ENCODE results near the gene PCBP2. TPM values are rescaled to one million over a fixed set of nuclear protein-coding genes. Genes with fewer than 3 reads are reported as not detected.
"Not testable (repeated sequence)": the region's sequence is repeated elsewhere in the genome, so short reads cannot be mapped to it uniquely, and the experiment has no call there.

Gene PCBP2
- total RNA-seq (213 and 326 TPM in 2 replicates), polyA plus RNA-seq (114 and 146 TPM in 2 replicates)

GRCh38 chr12:53451661-53452158 lies at the start of gene PCBP2:
PCBP2 (plus strand) TSS chr12:53452102; CDS start chr12:53454801, 2,699 bp downstream.
- H3K36me3 ChIP-seq, result peaks cover 29% of the 10 kb centered on the region
- peak within 1 kb of the TSS; percentile 87 for H3K4me3 ChIP-seq
- DNase-seq (ENCODE audit: low read depth in 1 of 2, low spot score in 1 of 2), result peak; percentile 99 to 100
- peaks cover 35% of the 10 kb centered on the region for H3K4me1 ChIP-seq (ENCODE audit: low read depth)
- no peaks in the 10 kb centered on the region for H3K9me3 ChIP-seq (ENCODE audit: low read depth)
- TF ChIP-seq, protein P1, sequence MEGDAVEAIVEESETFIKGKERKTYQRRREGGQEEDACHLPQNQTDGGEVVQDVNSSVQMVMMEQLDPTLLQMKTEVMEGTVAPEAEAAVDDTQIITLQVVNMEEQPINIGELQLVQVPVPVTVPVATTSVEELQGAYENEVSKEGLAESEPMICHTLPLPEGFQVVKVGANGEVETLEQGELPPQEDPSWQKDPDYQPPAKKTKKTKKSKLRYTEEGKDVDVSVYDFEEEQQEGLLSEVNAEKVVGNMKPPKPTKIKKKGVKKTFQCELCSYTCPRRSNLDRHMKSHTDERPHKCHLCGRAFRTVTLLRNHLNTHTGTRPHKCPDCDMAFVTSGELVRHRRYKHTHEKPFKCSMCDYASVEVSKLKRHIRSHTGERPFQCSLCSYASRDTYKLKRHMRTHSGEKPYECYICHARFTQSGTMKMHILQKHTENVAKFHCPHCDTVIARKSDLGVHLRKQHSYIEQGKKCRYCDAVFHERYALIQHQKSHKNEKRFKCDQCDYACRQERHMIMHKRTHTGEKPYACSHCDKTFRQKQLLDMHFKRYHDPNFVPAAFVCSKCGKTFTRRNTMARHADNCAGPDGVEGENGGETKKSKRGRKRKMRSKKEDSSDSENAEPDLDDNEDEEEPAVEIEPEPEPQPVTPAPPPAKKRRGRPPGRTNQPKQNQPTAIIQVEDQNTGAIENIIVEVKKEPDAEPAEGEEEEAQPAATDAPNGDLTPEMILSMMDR (IDR thresholded peaks at IDR 0.05; ENCODE audit: low read depth, low read length), result peak; percentile 86
- no peaks in the 10 kb centered on the region for H3K27me3 ChIP-seq
- H3K27ac ChIP-seq, result peak within 1 kb of the TSS; percentile 99

DNA sequence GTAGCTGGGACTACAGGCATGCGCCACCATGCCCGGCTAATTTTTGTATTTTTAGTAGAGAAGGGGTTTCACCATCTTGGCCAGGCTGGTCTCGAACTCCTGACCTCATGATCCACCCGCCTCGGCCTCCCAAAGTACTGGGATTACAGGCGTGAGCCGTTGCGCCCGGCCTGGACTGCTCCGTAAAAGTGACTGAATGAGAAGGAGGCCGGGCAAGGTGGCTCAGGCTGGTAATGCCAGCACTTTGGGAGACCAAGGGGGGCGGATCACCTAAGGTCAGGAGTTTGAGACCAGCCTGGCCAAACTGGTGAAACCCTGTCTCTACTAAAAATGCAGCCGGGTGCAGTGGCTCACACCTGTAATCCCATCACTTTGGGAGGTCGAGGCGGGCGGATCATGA lies 49.6 kb upstream of the PCBP2 start:
- H3K27me3 ChIP-seq; H3K9me3 ChIP-seq (ENCODE audit: low read depth); H3K4me3 ChIP-seq; DNase-seq (ENCODE audit: low read depth in 1 of 2, low spot score in 1 of 2); H3K4me1 ChIP-seq (ENCODE audit: low read depth): not testable (repeated sequence)
- H3K36me3 ChIP-seq, result peaks cover 17% of the 10 kb centered on the region
- H3K27ac ChIP-seq, result peak overlapping the region; percentile 23

- peak overlapping the region; percentile 23 for H3K27ac ChIP-seq
- TF ChIP-seq, protein P1 (IDR thresholded peaks at IDR 0.05; ENCODE audit: low read depth, low read length), result no peak
- H3K36me3 ChIP-seq, result peaks cover 20% of the 10 kb centered on the region
- no peaks in the 10 kb centered on the region for H3K27me3 ChIP-seq
- H3K4me1 ChIP-seq (ENCODE audit: low read depth), result no peaks in the 10 kb centered on the region
- DNase-seq (ENCODE audit: low read depth in 1 of 2, low spot score in 1 of 2), result no peak
- H3K4me3 ChIP-seq, result no peak overlapping the region
- no peaks in the 10 kb centered on the region for H3K9me3 ChIP-seq (ENCODE audit: low read depth)
Measured at GRCh38 chr12:53402871-53403270, 49.0 kb upstream of the PCBP2 start.

GRCh38 chr12:53410951-53411350 lies 41.0 kb upstream of the PCBP2 start:
- DNase-seq (ENCODE audit: low read depth in 1 of 2, low spot score in 1 of 2), result no peak
- no peak overlapping the region for H3K4me3 ChIP-seq
- H3K36me3 ChIP-seq, result peaks cover 42% of the 10 kb centered on the region
- no peak overlapping the region for H3K27ac ChIP-seq
- TF ChIP-seq, protein P1 (IDR thresholded peaks at IDR 0.05; ENCODE audit: low read depth, low read length), result no peak
- no peaks in the 10 kb centered on the region for H3K9me3 ChIP-seq (ENCODE audit: low read depth)
- H3K27me3 ChIP-seq, result no peaks in the 10 kb centered on the region
- peaks cover 9% of the 10 kb centered on the region for H3K4me1 ChIP-seq (ENCODE audit: low read depth)

- H3K27ac ChIP-seq, result no peak overlapping the region
- peaks cover 9% of the 10 kb centered on the region for H3K4me1 ChIP-seq (ENCODE audit: low read depth)
- no peak overlapping the region for H3K4me3 ChIP-seq
- H3K27me3 ChIP-seq, result no peaks in the 10 kb centered on the region
- no peaks in the 10 kb centered on the region for H3K9me3 ChIP-seq (ENCODE audit: low read depth)
- peaks cover 28% of the 10 kb centered on the region for H3K36me3 ChIP-seq
- DNase-seq (ENCODE audit: low read depth in 1 of 2, low spot score in 1 of 2), result no peak
- TF ChIP-seq, protein P1 (IDR thresholded peaks at IDR 0.05; ENCODE audit: low read depth, low read length), result no peak
Measured at GRCh38 chr12:53413485-53414204, 38.3 kb upstream of the PCBP2 start.

GRCh38 chr12:53414756-53415417 lies 37.0 kb upstream of the PCBP2 start:
- Histone ChIP-seq H3K36me3 (peaks cover 18% of the 10 kb centered on the region), H3K27me3 (no peaks in the 10 kb centered on the region), H3K4me1 (ENCODE audit: low read depth) (peaks cover 9% of the 10 kb centered on the region), H3K4me3 (no peak overlapping the region), H3K9me3 (ENCODE audit: low read depth) (no peaks in the 10 kb centered on the region), H3K27ac (peak overlapping the region; percentile 73)
- DNase-seq (ENCODE audit: low read depth in 1 of 2, low spot score in 1 of 2), result peak in 1 of 2 donors; percentile 48
- TF ChIP-seq, protein P1 (IDR thresholded peaks at IDR 0.05; ENCODE audit: low read depth, low read length), result no peak

DNA sequence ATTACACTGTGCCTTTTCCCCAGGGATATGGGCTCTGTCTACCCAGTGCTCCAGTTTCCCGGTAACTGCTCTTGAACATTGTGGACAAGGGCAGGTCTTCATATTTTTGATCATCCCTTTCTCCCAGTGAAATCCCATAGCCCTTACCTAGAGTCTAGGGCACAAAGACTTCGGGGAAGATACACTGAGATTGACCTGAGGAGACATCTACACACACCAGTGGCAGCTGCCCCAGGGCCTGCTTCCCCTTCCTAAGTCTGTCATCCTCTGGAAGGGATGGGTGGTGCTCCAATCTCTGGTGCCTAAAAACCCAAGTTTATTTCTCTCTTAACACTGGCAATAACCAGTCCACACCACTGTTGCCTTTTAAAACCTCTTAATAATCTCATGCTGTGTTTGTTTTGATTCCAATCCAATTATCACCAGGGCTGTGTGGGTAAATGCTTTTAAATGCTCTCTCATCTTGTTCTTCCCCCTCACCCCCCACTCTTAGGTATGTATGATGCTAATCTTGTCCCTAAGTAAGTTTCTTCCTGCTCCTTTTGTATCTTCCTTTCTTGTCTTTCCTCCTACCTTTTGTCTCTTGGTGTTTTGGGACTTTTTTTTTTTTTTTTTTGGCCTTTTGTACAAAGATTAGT lies 36.0 kb upstream of the PCBP2 start:
- peak overlapping the region; percentile 73 for H3K27ac ChIP-seq

GRCh38 chr12:53417291-53417816 lies 34.5 kb upstream of the PCBP2 start:
- H3K4me1 ChIP-seq (ENCODE audit: low read depth); H3K9me3 ChIP-seq (ENCODE audit: low read depth); DNase-seq (ENCODE audit: low read depth in 1 of 2, low spot score in 1 of 2); H3K4me3 ChIP-seq; H3K27me3 ChIP-seq; H3K27ac ChIP-seq; H3K36me3 ChIP-seq: not testable (repeated sequence)

More for the DNA sequence above, 36.0 kb upstream of the PCBP2 start:
- not testable (repeated sequence) for H3K27me3 ChIP-seq; H3K4me1 ChIP-seq (ENCODE audit: low read depth); H3K4me3 ChIP-seq; DNase-seq (ENCODE audit: low read depth in 1 of 2, low spot score in 1 of 2); H3K9me3 ChIP-seq (ENCODE audit: low read depth)
- H3K36me3 ChIP-seq, result peaks cover 15% of the 10 kb centered on the region

Data from cardiac muscle cell (in vitro differentiated cells and primary cell).